ENCODE data around the gene ENPP5. TPM values are rescaled to one million over a fixed set of nuclear protein-coding genes. Genes with fewer than 3 reads are reported as not detected.

ENPP5 gene
- total RNA-seq, 2 donors from 2014 or later, result 2.7 to 9.4 TPM

- no peak for ATAC-seq (ENCODE audit: insufficient number of reproducible peaks, low FRiP score, low read depth)
- no peak for TF ChIP-seq CTCF (IDR thresholded peaks at IDR 0.05)
- no peaks in the 10 kb centered on the region for H3K4me1 ChIP-seq (ENCODE audit: control insufficient read depth in 1 of 2, low read depth in 2 of 2)
- H3K9me3 ChIP-seq, result no peaks in the 10 kb centered on the region
- H3K4me3 ChIP-seq, result no peak overlapping the region
- H3K27ac ChIP-seq, result no peak overlapping the region
- no peak for DNase-seq (ENCODE audit: low spot score)
- H3K27me3 ChIP-seq (replicated peaks; ENCODE audit: insufficient read depth), result no peaks in the 10 kb centered on the region
- H3K36me3 ChIP-seq, result no peaks in the 10 kb centered on the region
These were observed 52.6 kb downstream of the ENPP5 start for GRCh38 chr6:46118157-46118556.

GRCh38 chr6:46116289-46116688, 54.5 kb downstream of the ENPP5 start:
- Histone ChIP-seq H3K9me3 (no peaks in the 10 kb centered on the region), H3K36me3 (no peaks in the 10 kb centered on the region), H3K27me3 (replicated peaks; ENCODE audit: insufficient read depth) (no peaks in the 10 kb centered on the region), H3K27ac (no peak overlapping the region), H3K4me1 (ENCODE audit: control insufficient read depth in 1 of 2, low read depth in 2 of 2) (no peaks in the 10 kb centered on the region), H3K4me3 (no peak overlapping the region)
- ATAC-seq (ENCODE audit: insufficient number of reproducible peaks, low FRiP score, low read depth) (no peak), DNase-seq (ENCODE audit: low spot score) (no peak)
- no peak for TF ChIP-seq CTCF (IDR thresholded peaks at IDR 0.05)

GRCh38 chr6:46115634-46116033, 55.1 kb downstream of the ENPP5 start:
- no peak for TF ChIP-seq CTCF (IDR thresholded peaks at IDR 0.05)

GRCh38 chr6:46113370-46113769, 57.4 kb downstream of the ENPP5 start:
- H3K4me3 ChIP-seq, result no peak overlapping the region
- no peak for TF ChIP-seq CTCF (IDR thresholded peaks at IDR 0.05)
- no peaks in the 10 kb centered on the region for H3K27me3 ChIP-seq (replicated peaks; ENCODE audit: insufficient read depth)
- H3K4me1 ChIP-seq (ENCODE audit: control insufficient read depth in 1 of 2, low read depth in 2 of 2), result no peaks in the 10 kb centered on the region
- DNase-seq (ENCODE audit: low spot score), result no peak
- H3K36me3 ChIP-seq, result no peaks in the 10 kb centered on the region
- no peak for ATAC-seq (ENCODE audit: insufficient number of reproducible peaks, low FRiP score, low read depth)
- H3K9me3 ChIP-seq, result no peaks in the 10 kb centered on the region
- H3K27ac ChIP-seq, result no peak overlapping the region

More at GRCh38 chr6:46115634-46116033, 55.1 kb downstream of the ENPP5 start:
- Histone ChIP-seq H3K9me3 (no peaks in the 10 kb centered on the region), H3K27ac (no peak overlapping the region), H3K4me1 (ENCODE audit: control insufficient read depth in 1 of 2, low read depth in 2 of 2) (no peaks in the 10 kb centered on the region), H3K36me3 (no peaks in the 10 kb centered on the region), H3K27me3 (replicated peaks; ENCODE audit: insufficient read depth) (no peaks in the 10 kb centered on the region), H3K4me3 (no peak overlapping the region)
- no peak for DNase-seq (ENCODE audit: low spot score)
- ATAC-seq (ENCODE audit: insufficient number of reproducible peaks, low FRiP score, low read depth), result no peak

Other genes with a start within 250 kb of the ENPP5 start
- gene CLIC5, start 155.1 kb downstream of the ENPP5 start, total RNA-seq, result 1 to 10 TPM; 2.2 to 2.6 TPM
- gene ENPP4, start 41.0 kb downstream of the ENPP5 start, total RNA-seq, result 10 to 100 TPM; 21.8 to 32.2 TPM

All from thoracic aorta (tissue), 2 donors.